GM08714 (cell line): ENCODE data around the gene RNF130.

Experiments used
- H3K4me3 ChIP-seq: fragments of 200-500 bp; sonication (Bioruptor generic); 2 replicates; pipeline ENCODE4 v1.5.1; 2014; ENCODE audit warnings: mild to moderate bottlenecking, low read length, inconsistent platforms
- ZNF274 ChIP-seq: IDR thresholded peaks from 2 replicates; pipeline ENCODE4 v1.6.1; 2012; ENCODE audit warnings: mild to moderate bottlenecking, low read depth, low read length

RNF130 gene

GRCh38 chr5:180068519-180069090 is 3.0 kb downstream of the RNF130 start:
- no peak overlapping the region for H3K4me3 ChIP-seq

DNA sequence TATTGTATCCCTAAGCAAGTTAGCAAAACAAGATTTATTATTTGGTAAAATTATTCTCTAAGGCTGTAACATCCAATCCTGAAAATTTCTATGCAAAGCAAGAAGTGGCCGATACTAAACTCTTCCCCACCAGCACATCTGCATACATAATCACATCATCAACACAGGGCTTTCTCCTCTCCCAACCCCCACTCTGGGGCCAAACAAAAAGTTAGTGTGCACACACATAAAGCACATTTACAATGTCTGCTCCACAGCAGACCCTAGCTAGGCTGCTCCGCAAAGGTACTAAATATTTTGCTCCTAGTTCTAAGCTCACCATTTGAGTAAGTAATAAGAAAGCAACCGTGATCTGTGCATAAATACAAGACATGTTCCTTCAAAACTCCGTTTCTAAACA is 3.6 kb downstream of the RNF130 start:
- H3K4me3 ChIP-seq: no peak overlapping the region
- TF ChIP-seq ZNF274: no peak

More at GRCh38 chr5:180068519-180069090, 3.0 kb downstream of the RNF130 start:
- no peak for TF ChIP-seq ZNF274

GRCh38 chr5:180060192-180060591 is 11.4 kb downstream of the RNF130 start:
- no peak for TF ChIP-seq ZNF274
- no peak overlapping the region for H3K4me3 ChIP-seq

DNA sequence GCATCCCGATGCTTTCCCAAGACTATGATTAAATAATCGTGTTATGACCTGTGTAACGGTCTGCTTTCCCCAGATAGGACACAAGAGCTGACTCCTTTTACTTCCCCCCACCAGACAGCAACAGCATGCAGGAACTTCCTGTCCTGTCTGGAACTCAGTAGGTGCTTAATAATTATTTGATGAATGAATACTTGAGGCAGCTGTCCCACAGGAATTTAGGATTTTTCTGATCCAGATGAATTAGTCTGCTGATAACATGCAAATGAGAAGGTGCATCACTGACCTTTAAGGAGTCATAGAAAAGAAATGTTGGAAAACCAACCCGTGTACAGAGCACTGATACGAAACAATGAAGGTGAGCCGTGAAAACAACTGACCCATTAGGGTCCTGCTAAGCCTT is 12.2 kb downstream of the RNF130 start:
- TF ChIP-seq ZNF274: no peak
- no peak overlapping the region for H3K4me3 ChIP-seq

DNA sequence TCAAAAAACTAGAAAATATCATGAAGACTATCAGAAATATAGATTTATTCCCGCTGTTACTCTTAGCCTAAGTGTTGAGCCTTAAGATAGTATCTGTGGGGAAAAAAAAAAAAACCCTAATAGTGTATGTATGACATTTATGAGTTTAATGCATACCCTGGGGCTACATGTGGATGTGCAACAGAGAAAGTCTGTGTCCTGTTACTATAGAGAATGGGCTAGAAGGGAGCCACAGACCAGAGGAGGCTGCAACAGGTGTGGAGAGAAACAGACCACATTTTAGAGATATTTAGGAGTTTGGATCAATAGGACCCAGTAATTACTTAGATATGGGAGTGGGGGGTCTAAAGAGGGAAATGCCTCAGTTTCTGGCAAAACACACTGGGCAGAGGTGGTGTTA is 15.4 kb downstream of the RNF130 start:
- no peak for TF ChIP-seq ZNF274
- no peak overlapping the region for H3K4me3 ChIP-seq

- no peak for TF ChIP-seq ZNF274
- no peak overlapping the region for H3K4me3 ChIP-seq
These were observed 17.3 kb downstream of the RNF130 start for GRCh38 chr5:180054226-180054625.

GRCh38 chr5:180053061-180053602 is 18.4 kb downstream of the RNF130 start:
- H3K4me3 ChIP-seq: no peak overlapping the region
- TF ChIP-seq ZNF274: no peak

DNA sequence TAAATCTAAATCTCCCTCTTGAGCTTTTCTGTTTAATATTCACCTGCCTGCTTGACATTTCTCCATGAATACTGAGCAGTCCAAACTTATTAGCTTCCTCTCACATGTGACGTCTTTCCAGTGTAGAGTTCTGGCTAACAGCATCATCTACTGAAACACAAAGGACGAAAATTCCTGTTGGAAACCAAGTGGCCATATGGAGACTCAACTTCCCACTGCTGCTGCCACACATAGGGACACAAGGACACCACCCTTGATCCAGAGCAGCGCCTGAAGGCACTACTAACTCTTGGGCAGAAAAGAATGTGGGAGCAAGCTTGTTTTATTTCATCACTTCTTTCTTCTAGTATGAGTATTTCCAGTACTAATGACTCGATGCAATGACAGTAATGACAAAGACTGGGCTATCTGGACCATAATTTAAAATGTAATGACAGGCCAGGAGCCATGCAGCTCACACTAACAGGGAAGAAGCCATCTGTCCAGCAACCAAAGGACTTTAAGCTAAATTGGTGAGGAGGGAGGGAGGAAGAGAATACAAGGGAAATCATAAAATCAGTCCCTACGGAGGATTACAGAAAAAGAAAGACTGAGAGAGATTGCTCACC is 19.2 kb downstream of the RNF130 start:
- H3K4me3 ChIP-seq: no peak overlapping the region
- TF ChIP-seq ZNF274: no peak

GRCh38 chr5:180050121-180050940 is 21.2 kb downstream of the RNF130 start:
- no peak for TF ChIP-seq ZNF274

DNA sequence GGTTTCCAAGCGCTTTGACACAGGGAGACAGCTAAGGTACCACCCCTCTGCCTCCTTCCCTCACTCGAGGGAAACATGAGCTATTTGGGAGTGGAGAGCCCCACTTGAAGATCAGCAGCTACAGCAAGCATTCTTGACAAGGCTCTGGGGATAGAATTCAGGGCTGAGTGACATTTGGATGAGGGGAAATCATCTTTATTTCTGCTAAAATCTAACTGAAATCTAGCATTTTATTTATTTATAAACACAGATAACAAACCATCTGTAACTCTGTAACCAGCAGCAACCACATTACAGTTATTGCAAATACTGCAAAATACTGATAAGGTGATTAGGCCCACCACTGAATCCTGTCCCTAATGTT is 22.4 kb downstream of the RNF130 start:
- H3K4me3 ChIP-seq: no peak overlapping the region
- no peak for TF ChIP-seq ZNF274

More at GRCh38 chr5:180050121-180050940, 21.2 kb downstream of the RNF130 start:
- no peak overlapping the region for H3K4me3 ChIP-seq

DNA sequence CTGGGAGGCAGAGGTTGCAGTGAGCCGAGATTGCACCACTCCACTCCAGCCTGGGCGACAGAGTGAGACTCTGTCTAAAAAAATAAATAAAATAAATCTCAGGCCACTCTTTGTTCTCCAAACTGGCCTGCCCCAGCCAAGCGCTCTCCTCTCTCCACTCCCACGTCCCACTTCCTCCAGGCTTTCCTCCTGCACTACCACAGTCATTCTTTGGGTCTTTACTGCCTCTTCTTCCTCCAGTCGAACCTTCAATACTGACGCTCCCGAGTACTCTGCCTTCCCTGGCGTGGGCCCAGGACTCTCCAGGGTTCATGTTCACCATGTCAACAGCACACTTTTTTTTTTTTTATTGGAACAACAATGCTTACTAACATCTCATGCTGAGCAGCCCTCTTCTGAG is 23.9 kb downstream of the RNF130 start:
- TF ChIP-seq ZNF274: no peak

DNA sequence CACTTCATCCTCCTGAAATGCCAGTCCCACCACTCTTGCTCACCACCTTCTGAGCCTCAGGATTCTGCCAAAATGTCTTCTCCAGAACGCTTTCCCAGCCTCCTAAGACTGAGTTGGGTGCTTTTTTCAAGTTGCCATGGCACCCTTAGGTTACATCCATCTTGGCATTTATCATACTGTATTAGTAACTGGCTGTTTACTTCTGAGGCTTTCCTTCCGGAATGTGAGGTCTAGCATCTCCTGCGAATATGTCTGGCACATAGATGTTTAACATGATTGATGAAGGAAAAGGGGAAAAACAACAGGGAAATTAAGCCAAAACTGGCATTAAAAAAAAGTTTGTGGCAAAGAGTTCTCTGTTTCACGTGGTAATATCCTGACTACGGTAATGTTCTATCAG is 24.9 kb downstream of the RNF130 start:
- no peak overlapping the region for H3K4me3 ChIP-seq
- no peak for TF ChIP-seq ZNF274

More for the DNA sequence above, 23.9 kb downstream of the RNF130 start:
- H3K4me3 ChIP-seq: no peak overlapping the region

- no peak overlapping the region for H3K4me3 ChIP-seq
- TF ChIP-seq ZNF274: no peak
These were observed 25.6 kb downstream of the RNF130 start for GRCh38 chr5:180045889-180046499.

GRCh38 chr5:180043377-180043776 is 28.2 kb downstream of the RNF130 start:
- no peak for TF ChIP-seq ZNF274
- H3K4me3 ChIP-seq: no peak overlapping the region
